Measurements from ENCODE around the gene B4GALT5.
"Not testable (repeated sequence)": the region's sequence is repeated elsewhere in the genome, so short reads cannot be mapped to it uniquely, and the experiment has no call there.

The B4GALT5 gene, protein sequence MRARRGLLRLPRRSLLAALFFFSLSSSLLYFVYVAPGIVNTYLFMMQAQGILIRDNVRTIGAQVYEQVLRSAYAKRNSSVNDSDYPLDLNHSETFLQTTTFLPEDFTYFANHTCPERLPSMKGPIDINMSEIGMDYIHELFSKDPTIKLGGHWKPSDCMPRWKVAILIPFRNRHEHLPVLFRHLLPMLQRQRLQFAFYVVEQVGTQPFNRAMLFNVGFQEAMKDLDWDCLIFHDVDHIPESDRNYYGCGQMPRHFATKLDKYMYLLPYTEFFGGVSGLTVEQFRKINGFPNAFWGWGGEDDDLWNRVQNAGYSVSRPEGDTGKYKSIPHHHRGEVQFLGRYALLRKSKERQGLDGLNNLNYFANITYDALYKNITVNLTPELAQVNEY

DNA sequence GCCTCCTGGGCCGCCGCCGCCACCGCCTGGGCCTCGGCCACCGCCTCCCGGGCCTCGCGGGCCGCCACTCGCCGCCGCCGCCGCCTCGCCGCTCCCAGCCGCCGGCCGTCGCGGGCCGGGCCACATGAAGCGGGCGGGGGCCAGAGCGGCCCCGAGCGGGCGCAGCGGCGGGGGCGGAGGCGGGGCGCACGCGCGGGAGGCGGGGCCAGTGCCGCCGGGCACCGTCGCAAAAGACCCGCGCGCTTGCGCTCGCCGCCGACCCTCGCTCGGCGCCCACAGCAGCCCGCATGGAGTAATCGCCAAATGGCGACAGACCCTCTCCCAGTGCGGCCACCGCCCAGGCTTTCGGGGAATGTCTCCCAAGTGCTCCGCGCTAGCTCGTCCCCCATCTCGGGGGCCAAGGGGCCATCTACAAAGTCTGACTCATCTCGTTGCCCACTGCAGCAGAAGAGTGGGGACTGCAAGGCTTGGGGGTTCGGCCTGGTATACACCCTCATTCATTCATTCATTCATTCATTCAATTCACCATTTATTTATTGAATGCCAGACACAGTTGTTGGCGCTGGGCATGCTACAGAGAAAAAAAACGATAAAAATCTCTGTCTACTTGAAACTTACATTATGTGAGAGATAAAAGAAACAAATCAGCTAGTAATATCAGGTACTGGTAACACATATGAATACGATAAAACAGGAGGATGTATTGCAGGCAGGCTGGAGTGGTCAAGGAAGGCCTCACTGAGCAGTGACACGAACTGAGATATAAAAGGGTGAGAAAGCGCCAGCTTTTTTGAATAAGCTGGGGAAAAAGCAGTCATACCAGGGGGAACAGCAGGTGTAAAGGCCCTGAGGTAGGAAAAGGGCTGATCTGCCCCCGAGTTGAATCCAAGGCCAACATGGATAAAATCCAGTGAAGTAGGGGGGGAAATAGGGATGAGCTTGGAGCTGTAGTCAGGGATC is at the start of gene B4GALT5:
Gene B4GALT5, minus strand, starts transcription at position 126 of the 960 bp plus-strand sequence. CDS start 188 bp downstream, outside the sequence.
- Histone ChIP-seq H3K27me3 (no peaks in the 10 kb centered on the region), H3K36me3 (no peaks in the 10 kb centered on the region), H3K27ac (peak within 1 kb of the TSS; percentile 96), H3K9me3 (no peaks in the 10 kb centered on the region), H3K4me3 (ENCODE audit: low read depth in 1 of 2, low read length in 1 of 2) (peak within 1 kb of the TSS; percentile 86 to 93), H3K4me1 (ENCODE audit: control insufficient read depth in 1 of 2, insufficient read depth in 1 of 2, low read depth in 1 of 2, low read length in 1 of 2) (peaks cover 56 to 66% of the 10 kb centered on the region in 2 experiments)
- no peak for TF ChIP-seq CTCF (IDR thresholded peaks at IDR 0.05)

GRCh38 chr20:49762940-49763766 is 49.5 kb upstream of the B4GALT5 start:
- no peak overlapping the region for H3K4me3 ChIP-seq (ENCODE audit: low read depth in 1 of 2, low read length in 1 of 2)
- H3K36me3 ChIP-seq: no peaks in the 10 kb centered on the region
- no peaks in the 10 kb centered on the region for H3K27me3 ChIP-seq
- H3K4me1 ChIP-seq (ENCODE audit: control insufficient read depth in 1 of 2, insufficient read depth in 1 of 2, low read depth in 1 of 2, low read length in 1 of 2): peaks cover 49% of the 10 kb centered on the region in 2 experiments
- no peaks in the 10 kb centered on the region for H3K9me3 ChIP-seq
- peak overlapping the region; percentile 92 for H3K27ac ChIP-seq
- TF ChIP-seq CTCF (IDR thresholded peaks at IDR 0.05): no peak

DNA sequence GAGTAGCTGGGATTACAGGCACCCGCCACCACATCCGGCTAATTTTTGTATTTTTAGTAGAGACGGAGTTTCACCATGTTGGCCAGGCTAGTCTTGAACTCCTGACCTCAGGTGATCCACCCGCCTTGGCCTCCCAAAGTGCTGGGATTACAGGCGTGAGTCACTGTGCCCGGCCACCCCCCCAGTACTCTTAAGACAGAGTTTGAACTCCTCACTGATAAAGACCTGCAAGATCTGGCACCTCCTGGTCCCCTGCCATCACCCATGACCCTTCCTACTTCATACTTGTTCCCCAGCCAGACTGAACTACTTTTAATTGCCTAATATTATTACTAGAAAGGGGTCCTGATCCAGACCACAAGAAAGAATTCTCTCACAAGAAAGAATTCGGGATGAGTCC is 48.2 kb upstream of the B4GALT5 start:
- H3K4me3 ChIP-seq (ENCODE audit: low read depth in 1 of 2, low read length in 1 of 2); H3K27ac ChIP-seq; H3K27me3 ChIP-seq; H3K9me3 ChIP-seq; H3K36me3 ChIP-seq: not testable (repeated sequence)
- H3K4me1 ChIP-seq (ENCODE audit: control insufficient read depth in 1 of 2, insufficient read depth in 1 of 2, low read depth in 1 of 2, low read length in 1 of 2): peaks cover 36 to 40% of the 10 kb centered on the region in 2 experiments

DNA sequence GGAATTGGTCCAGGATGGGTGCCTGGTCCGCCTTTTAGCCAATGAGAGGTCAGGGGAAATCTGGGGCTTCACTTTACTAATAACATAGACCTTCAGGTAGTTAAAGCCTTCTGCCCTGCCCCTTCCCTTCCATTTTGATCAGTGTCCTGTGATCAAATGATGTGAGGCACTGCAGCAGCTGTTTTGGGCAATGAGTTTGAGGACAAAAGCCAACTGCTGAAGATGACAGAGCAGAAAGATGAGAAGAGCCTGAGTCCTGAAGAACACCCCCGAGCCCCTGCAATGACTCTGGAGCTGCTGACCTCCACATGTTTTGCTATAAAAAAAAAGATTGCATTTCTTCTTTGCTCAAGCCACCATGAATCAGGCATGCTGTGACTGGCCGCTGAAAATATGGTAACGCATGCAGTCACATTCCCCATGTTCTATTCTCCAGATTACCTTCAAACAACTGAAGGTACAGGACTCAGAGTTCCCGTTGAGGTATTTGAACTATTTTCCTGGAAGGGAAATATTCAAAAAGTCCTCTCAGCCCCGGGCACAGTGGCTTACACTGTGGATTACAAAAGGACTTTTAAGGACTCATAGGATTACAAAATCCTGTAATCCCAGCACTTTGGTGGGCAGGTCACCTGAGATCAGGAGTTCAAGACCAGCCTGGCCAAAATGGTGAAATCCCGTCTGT is 45.7 kb upstream of the B4GALT5 start:
- Histone ChIP-seq H3K27me3 (no peaks in the 10 kb centered on the region), H3K4me3 (ENCODE audit: low read depth in 1 of 2, low read length in 1 of 2) (no peak overlapping the region)
- TF ChIP-seq CTCF (IDR thresholded peaks at IDR 0.05): no peak

DNA sequence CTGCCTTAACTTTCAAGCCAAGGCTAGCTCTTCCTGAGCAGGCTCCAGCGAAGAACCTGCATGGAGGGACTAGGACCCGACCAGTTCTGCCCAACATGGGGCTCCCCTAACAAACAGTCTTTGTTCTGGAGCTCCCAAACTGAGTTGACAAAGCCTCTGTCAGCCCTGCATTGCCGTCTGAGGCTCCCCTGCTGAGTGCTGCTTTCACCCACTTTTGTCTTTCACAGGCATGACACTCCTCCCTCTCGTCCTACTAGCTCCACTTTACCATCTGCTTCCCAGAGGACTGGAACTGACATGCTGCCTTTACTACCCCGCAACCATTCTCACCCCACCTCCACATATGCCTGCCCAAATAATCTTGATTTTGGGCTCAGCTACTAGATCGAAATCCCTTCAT is 45.1 kb upstream of the B4GALT5 start:
- Histone ChIP-seq H3K36me3 (no peaks in the 10 kb centered on the region), H3K4me1 (ENCODE audit: control insufficient read depth in 1 of 2, insufficient read depth in 1 of 2, low read depth in 1 of 2, low read length in 1 of 2) (peaks cover 5 to 9% of the 10 kb centered on the region in 2 experiments), H3K4me3 (ENCODE audit: low read depth in 1 of 2, low read length in 1 of 2) (no peak overlapping the region), H3K27me3 (no peaks in the 10 kb centered on the region), H3K27ac (no peak overlapping the region), H3K9me3 (no peaks in the 10 kb centered on the region)
- TF ChIP-seq CTCF (IDR thresholded peaks at IDR 0.05): no peak

More for the DNA sequence above, 45.7 kb upstream of the B4GALT5 start:
- Histone ChIP-seq H3K36me3 (no peaks in the 10 kb centered on the region), H3K27ac (no peak overlapping the region), H3K9me3 (no peaks in the 10 kb centered on the region), H3K4me1 (ENCODE audit: control insufficient read depth in 1 of 2, insufficient read depth in 1 of 2, low read depth in 1 of 2, low read length in 1 of 2) (peaks cover 12 to 15% of the 10 kb centered on the region in 2 experiments)

All from neutrophil (primary cell).